ENCODE data around the gene ZNF607.
"Not testable (repeated sequence)": the region's sequence is repeated elsewhere in the genome, so short reads cannot be mapped to it uniquely, and the experiment has no call there.

The ZNF607 gene

GRCh38 chr19:37719111-37719926, at the start of gene ZNF607:
Gene ZNF607 (minus strand): TSS chr19:37719761. CDS start chr19:37711618, 8,143 bp downstream.
- H3K4me3 ChIP-seq (ENCODE audit: low read depth, low read length), result peak within 1 kb of the TSS; percentile 95
- TF ChIP-seq CTCF (IDR thresholded peaks at IDR 0.05; ENCODE audit: control insufficient read depth, extremely low read depth, insufficient read depth), result peak; percentile 62
- peak; percentile 90 for DNase-seq (ENCODE audit: low read depth)

- no peak for DNase-seq (ENCODE audit: low read depth)
- no peak overlapping the region for H3K4me3 ChIP-seq (ENCODE audit: low read depth, low read length)
- TF ChIP-seq CTCF (IDR thresholded peaks at IDR 0.05; ENCODE audit: control insufficient read depth, extremely low read depth, insufficient read depth), result no peak
These were observed 43.9 kb upstream of the ZNF607 start for GRCh38 chr19:37763488-37763887.

- not testable (repeated sequence) for H3K4me3 ChIP-seq (ENCODE audit: low read depth, low read length); DNase-seq (ENCODE audit: low read depth)
These were observed 38.1 kb upstream of the ZNF607 start for GRCh38 chr19:37757683-37758082.

- DNase-seq (ENCODE audit: low read depth), result no peak
These were observed 18.8 kb upstream of the ZNF607 start for GRCh38 chr19:37738371-37738770.

GRCh38 chr19:37725181-37725580, 5.6 kb upstream of the ZNF607 start:
- no peak for DNase-seq (ENCODE audit: low read depth)
- no peak overlapping the region for H3K4me3 ChIP-seq (ENCODE audit: low read depth, low read length)
- no peak for TF ChIP-seq CTCF (IDR thresholded peaks at IDR 0.05; ENCODE audit: control insufficient read depth, extremely low read depth, insufficient read depth)

More at GRCh38 chr19:37738371-37738770, 18.8 kb upstream of the ZNF607 start:
- no peak for TF ChIP-seq CTCF (IDR thresholded peaks at IDR 0.05; ENCODE audit: control insufficient read depth, extremely low read depth, insufficient read depth)
- H3K4me3 ChIP-seq (ENCODE audit: low read depth, low read length), result no peak overlapping the region

GRCh38 chr19:37719927-37720265, 335 bp upstream of the ZNF607 start:
- DNase-seq (ENCODE audit: low read depth), result no peak
- TF ChIP-seq CTCF (IDR thresholded peaks at IDR 0.05; ENCODE audit: control insufficient read depth, extremely low read depth, insufficient read depth), result no peak
- H3K4me3 ChIP-seq (ENCODE audit: low read depth, low read length), result peak overlapping the region; percentile 95

- no peak for DNase-seq (ENCODE audit: low read depth)
- peak overlapping the region; percentile 95 for H3K4me3 ChIP-seq (ENCODE audit: low read depth, low read length)
- no peak for TF ChIP-seq CTCF (IDR thresholded peaks at IDR 0.05; ENCODE audit: control insufficient read depth, extremely low read depth, insufficient read depth)
These were observed 1.3 kb downstream of the ZNF607 start for GRCh38 chr19:37718304-37718703.

Data from LNCaP clone FGC (cell line).